GM21825 (cell line): ENCODE data around the gene B4GALNT4.
A peak's percentile ranks its signal among the peaks of the same experiment; 100 is the strongest.
"Not testable (repeated sequence)": the region's sequence is repeated elsewhere in the genome, so short reads cannot be mapped to it uniquely, and the experiment has no call there.

Experiments used
- ATAC-seq: cut with Tn5 transposase; IDR thresholded peaks from one replicate; pipeline ENCODE4 v1.9.1; 2021; ENCODE audit warnings: mild to moderate bottlenecking, moderate library complexity; ENCODE audit not compliant: unreplicated experiment

B4GALNT4 gene

DNA sequence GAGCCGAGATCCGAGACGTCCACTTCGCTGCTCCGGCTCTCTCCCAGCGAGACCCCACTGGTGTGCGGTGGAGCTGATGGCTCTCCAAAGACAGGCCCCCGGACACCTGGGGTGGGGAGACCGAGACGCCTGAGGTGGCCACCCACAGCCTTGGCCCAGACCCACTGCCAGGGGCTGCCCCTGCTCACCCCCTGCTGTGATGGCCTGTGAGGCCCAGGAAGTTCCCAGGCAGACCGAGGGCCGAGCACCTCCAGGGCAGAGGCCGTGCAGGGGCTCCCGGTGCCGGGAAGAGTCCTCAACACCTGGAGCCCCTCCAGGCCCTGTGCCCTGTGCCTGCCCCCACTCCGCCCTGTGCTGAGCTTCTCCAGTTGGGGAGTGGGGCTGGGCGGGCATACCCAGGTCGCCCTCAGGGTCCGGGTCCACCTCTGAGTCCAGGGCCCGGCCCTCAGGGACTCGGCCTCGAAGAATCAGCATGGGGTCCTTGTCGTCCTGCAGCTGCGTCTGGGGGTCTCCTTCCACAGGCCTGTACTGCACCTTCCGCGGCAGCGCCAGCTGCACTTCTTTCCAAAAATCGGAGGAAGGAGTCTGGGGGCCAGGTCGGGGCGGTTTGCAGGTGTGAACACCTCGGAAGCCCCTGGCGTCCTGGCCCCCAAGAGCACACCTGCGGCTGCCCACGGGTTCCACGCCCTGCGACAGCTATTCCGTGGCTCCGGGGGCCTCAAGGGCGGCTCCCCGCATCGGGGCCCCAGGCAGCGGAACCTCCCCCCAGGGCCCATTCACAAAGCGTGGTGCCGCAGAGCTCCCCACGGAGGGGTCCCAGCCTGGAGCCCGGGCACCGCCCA, 36.9 kb downstream of the B4GALNT4 start:
- no peak for ATAC-seq

DNA sequence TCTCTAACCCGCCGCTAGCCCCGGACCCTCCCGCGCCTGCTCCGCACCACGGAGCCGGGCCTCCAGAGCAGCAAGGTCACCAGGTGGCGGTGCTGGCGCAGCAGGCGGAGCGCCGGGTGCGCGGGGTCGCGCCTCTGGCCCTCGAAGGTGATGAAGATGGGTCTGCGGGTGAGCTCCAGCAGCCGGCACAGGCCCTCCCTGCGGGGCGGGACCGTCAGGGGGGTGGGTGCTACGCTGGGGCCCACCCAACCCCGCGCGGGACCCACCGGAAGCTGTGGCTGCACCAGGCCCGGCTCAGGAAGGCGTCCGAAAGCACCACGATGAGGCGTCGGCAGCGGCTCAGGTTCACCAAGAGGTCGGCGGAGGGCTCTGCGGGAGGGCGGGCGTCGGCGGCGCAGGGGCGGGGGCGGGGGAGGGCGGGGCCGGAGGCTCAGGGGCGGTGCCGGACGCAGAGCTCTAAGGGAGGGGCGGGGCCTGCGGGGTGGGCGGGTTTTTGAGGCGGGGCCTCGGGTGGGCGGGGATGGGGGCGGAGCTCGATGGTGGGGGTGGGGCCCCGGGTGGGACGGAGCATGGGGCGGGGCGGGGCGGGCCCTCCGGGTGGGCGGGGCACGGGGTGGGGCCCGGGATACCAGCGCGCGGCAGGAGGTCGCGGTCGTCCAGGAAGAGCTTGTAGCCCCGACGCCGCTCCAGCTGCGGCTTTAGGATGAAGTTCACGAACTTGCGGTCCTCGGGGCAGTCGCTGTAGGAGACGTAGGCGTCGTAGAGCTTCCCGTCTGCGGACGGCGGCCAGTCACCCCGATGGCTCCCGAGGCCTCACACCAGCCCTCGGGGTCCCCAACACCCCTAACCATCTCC, 37.7 kb downstream of the B4GALNT4 start:
- ATAC-seq: peak; percentile 61

- no peak for ATAC-seq
These were observed 38.4 kb downstream of the B4GALNT4 start for GRCh38 chr11:407651-408123.

- no peak for ATAC-seq
These were observed 39.1 kb downstream of the B4GALNT4 start for GRCh38 chr11:408154-409007.

- ATAC-seq: no peak
These were observed 39.8 kb downstream of the B4GALNT4 start for GRCh38 chr11:409008-409599.

GRCh38 chr11:409600-410483, 40.5 kb downstream of the B4GALNT4 start:
- no peak for ATAC-seq

DNA sequence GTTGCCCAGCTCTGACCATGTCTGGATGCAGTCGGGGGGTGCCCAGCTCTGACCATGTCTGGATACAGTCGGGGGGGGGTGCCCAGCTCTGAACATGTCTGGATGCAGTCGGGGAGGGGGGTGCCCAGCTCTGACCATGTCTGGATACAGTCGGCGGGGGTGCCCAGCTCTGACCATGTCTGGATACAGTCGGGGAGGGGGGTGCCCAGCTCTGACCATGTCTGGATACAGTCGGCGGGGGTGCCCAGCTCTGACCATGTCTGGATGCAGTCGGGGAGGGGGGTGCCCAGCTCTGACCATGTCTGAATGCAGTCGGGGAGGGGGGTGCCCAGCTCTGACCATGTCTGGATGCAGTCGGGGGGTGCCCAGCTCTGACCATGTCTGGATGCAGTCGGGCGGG, 41.4 kb downstream of the B4GALNT4 start:
- ATAC-seq: not testable (repeated sequence)

DNA sequence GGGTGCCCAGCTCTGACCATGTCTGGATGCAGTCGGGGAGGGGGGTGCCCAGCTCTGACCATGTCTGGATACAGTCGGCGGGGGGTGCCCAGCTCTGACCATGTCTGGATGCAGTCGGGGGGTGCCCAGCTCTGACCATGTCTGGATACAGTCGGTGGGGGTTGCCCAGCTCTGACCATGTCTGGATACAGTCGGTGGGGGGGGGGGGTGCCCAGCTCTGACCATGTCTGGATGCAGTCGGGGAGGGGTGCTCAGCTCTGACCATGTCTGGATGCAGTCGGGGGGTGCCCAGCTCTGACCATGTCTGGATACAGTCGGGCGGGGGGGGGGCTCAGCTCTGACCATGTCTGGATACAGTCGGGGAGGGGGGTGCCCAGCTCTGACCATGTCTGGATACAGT, 42.2 kb downstream of the B4GALNT4 start:
- ATAC-seq: not testable (repeated sequence)

- no peak for ATAC-seq
These were observed 43.4 kb downstream of the B4GALNT4 start for GRCh38 chr11:412641-413119.

- ATAC-seq: no peak
These were observed 44.1 kb downstream of the B4GALNT4 start for GRCh38 chr11:413120-414081.

DNA sequence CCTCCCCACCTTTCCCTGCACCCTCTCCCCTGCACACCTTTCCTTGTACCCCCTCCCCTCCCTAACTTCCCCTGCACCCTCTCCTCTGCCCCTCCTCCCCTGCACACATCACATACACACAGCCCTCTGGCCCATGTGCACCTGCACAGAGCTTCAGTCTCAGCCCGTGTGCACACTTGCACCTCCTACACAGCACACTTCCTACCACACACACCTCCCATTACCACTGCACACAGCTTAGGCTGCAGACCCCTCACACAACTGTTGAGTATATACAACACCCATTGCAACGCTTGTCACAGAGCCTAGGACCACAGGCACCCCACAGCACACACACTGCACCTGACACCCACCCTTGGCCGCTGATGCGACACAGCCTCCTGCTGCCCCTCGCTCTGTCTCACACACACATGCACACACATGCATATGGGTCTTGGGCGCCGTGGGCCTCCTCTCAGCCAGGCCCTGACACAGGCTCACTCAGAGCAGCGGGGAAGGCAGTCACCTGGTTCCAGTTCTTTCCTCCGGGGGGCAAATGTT, 45.1 kb downstream of the B4GALNT4 start:
- no peak for ATAC-seq

GRCh38 chr11:415640-416041, 46.3 kb downstream of the B4GALNT4 start:
- ATAC-seq: no peak

- ATAC-seq: no peak
These were observed 46.9 kb downstream of the B4GALNT4 start for GRCh38 chr11:416051-416756.

DNA sequence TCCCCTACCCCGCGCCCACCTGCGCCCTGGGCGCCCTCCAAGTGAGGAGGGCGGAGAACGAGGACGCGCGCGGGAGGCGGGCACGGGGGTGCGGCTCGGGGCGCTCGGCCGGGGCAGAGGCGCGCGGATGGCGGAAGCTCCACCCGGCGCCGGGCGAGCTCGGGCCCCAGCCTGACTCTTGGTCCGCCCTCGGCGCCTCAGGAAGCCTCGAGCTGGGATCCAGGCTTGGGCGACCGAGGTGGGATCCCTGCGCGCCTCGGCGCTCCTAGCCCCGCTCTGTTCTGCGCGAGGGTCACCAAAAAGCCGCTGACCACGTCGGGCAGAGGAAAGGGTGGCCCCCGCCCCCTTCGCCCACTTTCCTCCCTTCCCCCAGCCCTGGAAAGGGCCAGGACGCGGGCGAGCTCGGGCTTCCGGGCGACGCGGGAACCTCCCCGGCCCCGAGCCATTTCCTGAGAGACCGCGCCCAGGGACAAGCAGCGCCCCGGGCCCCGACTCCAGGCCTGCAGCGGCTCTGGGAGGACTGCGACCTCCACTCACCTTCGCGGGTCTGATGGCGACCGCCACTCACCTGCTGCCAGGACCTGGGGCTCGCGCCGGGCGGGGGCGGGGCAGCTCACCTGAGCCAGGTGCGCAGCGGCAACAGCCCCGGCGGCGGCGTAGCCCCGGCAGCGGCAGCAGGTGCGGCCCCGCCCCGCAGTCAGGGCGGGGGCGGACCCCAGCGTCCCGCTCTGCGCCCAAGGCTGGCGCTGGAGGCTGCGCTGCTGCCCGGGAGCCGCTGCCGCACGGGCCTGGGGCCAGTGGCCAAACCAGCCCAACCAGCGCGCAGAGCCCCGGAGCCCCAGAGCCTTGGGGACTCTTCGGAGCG, 47.7 kb downstream of the B4GALNT4 start:
- ATAC-seq: no peak

DNA sequence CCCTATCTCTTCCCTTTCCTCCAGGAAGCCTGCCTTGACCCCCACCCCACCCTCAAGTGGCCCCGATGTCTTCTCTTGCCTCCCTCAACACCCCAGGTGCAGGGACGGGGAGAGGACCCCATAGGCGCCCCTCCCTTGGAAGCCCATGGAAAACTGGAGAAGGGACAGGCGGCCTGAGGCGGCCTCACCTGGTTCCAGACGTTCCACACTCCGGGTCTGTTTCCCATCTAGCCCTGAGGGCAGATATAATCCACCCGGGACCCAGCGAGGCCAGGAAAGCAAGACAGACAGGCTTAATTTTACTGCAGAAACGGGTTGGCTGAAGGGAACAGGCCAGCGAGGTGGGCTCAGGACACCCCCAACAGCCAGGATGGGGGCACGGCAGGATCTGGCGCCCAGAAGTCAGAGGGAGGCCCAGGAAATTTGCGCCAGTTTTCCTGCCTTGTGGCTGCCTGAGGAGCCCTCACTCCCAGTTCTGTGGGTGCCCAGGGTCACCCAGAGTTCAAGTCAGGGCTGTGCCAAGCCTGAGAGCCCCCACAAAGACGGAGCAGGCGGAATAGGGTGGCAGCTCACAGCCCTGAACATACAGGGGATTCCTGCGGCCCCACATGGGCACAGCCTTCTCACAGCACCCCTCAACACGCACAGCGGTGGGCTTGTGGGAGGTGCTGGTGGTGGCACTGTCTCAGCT, 48.5 kb downstream of the B4GALNT4 start:
- no peak for ATAC-seq
